GM18861 (cell line): Measurements from ENCODE around the gene ZBTB16.

ENCODE experiments used
- ATAC-seq: cut with Tn5 transposase; IDR thresholded peaks from one replicate; pipeline ENCODE4 v1.9.1; 2021; ENCODE audit not compliant: unreplicated experiment

ZBTB16 gene

GRCh38 chr11:114059278-114059983 is at the start of gene ZBTB16:
Gene ZBTB16, plus strand, starts transcription at chr11:114059711. Its CDS starts 3,590 bp downstream, at chr11:114063301.
- ATAC-seq = no peak

GRCh38 chr11:114010931-114011330 is 48.6 kb upstream of the ZBTB16 start:
- ATAC-seq = no peak

- no peak for ATAC-seq
Observed at GRCh38 chr11:114011443-114011842, 48.1 kb upstream of the ZBTB16 start.

- no peak for ATAC-seq
Observed at GRCh38 chr11:114015117-114015516, 44.4 kb upstream of the ZBTB16 start.

- ATAC-seq = no peak
Observed at GRCh38 chr11:114016986-114017385, 42.5 kb upstream of the ZBTB16 start.

- no peak for ATAC-seq
Observed at GRCh38 chr11:114017723-114018122, 41.8 kb upstream of the ZBTB16 start.

- ATAC-seq = no peak
Observed at GRCh38 chr11:114019046-114019445, 40.5 kb upstream of the ZBTB16 start.

- no peak for ATAC-seq
Observed at GRCh38 chr11:114019574-114019973, 39.9 kb upstream of the ZBTB16 start.

GRCh38 chr11:114025329-114025907 is 34.1 kb upstream of the ZBTB16 start:
- ATAC-seq = no peak

- no peak for ATAC-seq
Observed at GRCh38 chr11:114026355-114026754, 33.2 kb upstream of the ZBTB16 start.

GRCh38 chr11:114027391-114027790 is 32.1 kb upstream of the ZBTB16 start:
- ATAC-seq = no peak

GRCh38 chr11:114027926-114028325 is 31.6 kb upstream of the ZBTB16 start:
- no peak for ATAC-seq

- ATAC-seq = no peak
Observed at GRCh38 chr11:114031246-114031966, 28.1 kb upstream of the ZBTB16 start.

- ATAC-seq = no peak
Observed at GRCh38 chr11:114031967-114032320, 27.6 kb upstream of the ZBTB16 start.

GRCh38 chr11:114033066-114033465 is 26.4 kb upstream of the ZBTB16 start:
- ATAC-seq = no peak

- ATAC-seq = no peak
Observed at GRCh38 chr11:114033572-114033971, 25.9 kb upstream of the ZBTB16 start.

- ATAC-seq = no peak
Observed at GRCh38 chr11:114034956-114035355, 24.6 kb upstream of the ZBTB16 start.

- ATAC-seq = no peak
Observed at GRCh38 chr11:114036147-114036811, 23.2 kb upstream of the ZBTB16 start.

- ATAC-seq = no peak
Observed at GRCh38 chr11:114036958-114037357, 22.6 kb upstream of the ZBTB16 start.

- no peak for ATAC-seq
Observed at GRCh38 chr11:114039551-114039950, 20.0 kb upstream of the ZBTB16 start.

GRCh38 chr11:114040706-114041211 is 18.8 kb upstream of the ZBTB16 start:
- no peak for ATAC-seq
